ENCODE data around the gene BUD13.

BUD13 gene

DNA sequence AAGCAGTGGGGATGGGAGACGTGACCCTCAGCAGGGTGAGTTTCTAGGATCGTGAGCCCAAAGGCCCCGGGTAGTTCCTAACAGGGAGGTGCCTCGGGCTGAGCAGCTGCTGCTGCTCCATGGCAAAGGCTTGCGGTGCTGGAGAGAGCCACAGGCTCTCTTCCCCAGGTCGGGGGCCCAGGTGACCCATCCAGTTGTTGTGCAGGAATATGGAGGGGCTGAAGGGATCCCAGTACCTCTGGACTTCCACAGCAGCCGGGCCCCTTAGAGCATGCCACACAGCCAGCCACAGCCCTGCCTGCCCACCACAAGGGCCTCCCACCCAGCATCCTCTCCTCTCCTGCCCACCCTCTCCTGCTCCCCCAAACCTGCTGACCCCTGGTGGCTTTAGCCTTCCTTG lies 49.3 kb downstream of the BUD13 start:
- H4K20me1 ChIP-seq (ENCODE audit: insufficient read depth, low read length, poor library complexity, severe bottlenecking) = no peaks in the 10 kb centered on the region
- TF ChIP-seq, protein P1, sequence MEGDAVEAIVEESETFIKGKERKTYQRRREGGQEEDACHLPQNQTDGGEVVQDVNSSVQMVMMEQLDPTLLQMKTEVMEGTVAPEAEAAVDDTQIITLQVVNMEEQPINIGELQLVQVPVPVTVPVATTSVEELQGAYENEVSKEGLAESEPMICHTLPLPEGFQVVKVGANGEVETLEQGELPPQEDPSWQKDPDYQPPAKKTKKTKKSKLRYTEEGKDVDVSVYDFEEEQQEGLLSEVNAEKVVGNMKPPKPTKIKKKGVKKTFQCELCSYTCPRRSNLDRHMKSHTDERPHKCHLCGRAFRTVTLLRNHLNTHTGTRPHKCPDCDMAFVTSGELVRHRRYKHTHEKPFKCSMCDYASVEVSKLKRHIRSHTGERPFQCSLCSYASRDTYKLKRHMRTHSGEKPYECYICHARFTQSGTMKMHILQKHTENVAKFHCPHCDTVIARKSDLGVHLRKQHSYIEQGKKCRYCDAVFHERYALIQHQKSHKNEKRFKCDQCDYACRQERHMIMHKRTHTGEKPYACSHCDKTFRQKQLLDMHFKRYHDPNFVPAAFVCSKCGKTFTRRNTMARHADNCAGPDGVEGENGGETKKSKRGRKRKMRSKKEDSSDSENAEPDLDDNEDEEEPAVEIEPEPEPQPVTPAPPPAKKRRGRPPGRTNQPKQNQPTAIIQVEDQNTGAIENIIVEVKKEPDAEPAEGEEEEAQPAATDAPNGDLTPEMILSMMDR (conservative IDR thresholded peaks at IDR 0.05; ENCODE audit: low read length) = no peak
- no peak for TF ChIP-seq EZH2phosphoT487 (IDR thresholded peaks at IDR 0.05; ENCODE audit: borderline replicate concordance)

DNA sequence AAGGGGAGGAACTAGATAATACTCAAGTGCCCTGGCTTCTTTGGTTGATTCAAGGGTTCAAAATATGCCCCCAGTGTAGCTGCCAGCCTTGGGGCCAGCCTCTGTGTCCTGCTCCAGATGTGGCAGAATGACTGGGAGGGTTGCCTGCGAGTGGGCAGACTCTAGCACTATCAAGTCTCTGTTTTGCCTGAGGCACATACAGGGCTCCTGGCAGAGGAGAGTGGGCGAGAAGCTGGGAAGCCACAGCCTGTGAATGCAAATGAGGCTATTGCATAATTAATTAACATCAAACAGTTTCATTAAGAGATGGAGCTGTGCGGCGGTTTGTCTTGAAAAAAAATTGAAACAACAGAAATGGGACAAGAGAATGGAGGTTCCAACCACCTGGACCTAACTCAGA lies 50.8 kb downstream of the BUD13 start:
- TF ChIP-seq, protein P1 (conservative IDR thresholded peaks at IDR 0.05; ENCODE audit: low read length) = no peak
- TF ChIP-seq EZH2phosphoT487 (IDR thresholded peaks at IDR 0.05; ENCODE audit: borderline replicate concordance) = no peak
- Histone ChIP-seq H2AFZ (ENCODE audit: low read length) (no peak overlapping the region), H3K9me3 (ENCODE audit: insufficient read depth, low read depth, low read length) (no peaks in the 10 kb centered on the region), H3K9me2 (replicated peaks; ENCODE audit: low read depth, low read length) (no peaks in the 10 kb centered on the region), H3K79me2 (ENCODE audit: insufficient read depth, low read length) (no peaks in the 10 kb centered on the region), H4K20me1 (ENCODE audit: insufficient read depth, low read length, poor library complexity, severe bottlenecking) (no peaks in the 10 kb centered on the region), H3K4me1 (ENCODE audit: insufficient read depth, low read length, poor library complexity, severe bottlenecking) (no peaks in the 10 kb centered on the region), H3K36me3 (ENCODE audit: insufficient read depth, low read length) (no peaks in the 10 kb centered on the region), H3K4me3 (ENCODE audit: low read length, poor library complexity, severe bottlenecking) (no peak overlapping the region), H3F3A (ENCODE audit: low read depth) (no peaks in the 10 kb centered on the region), H3K9ac (ENCODE audit: low read depth, low read length, poor library complexity, severe bottlenecking) (no peak overlapping the region), H3K4me2 (ENCODE audit: low read depth, low read length, poor library complexity, severe bottlenecking) (no peak overlapping the region), H3K27me3 (ENCODE audit: insufficient read depth, low read length, poor library complexity, severe bottlenecking) (no peaks in the 10 kb centered on the region)

More for the DNA sequence above, 49.3 kb downstream of the BUD13 start:
- Histone ChIP-seq H3K9ac (ENCODE audit: low read depth, low read length, poor library complexity, severe bottlenecking) (no peak overlapping the region), H3F3A (ENCODE audit: low read depth) (no peaks in the 10 kb centered on the region), H3K36me3 (ENCODE audit: insufficient read depth, low read length) (no peaks in the 10 kb centered on the region), H3K9me3 (ENCODE audit: insufficient read depth, low read depth, low read length) (no peaks in the 10 kb centered on the region), H3K4me2 (ENCODE audit: low read depth, low read length, poor library complexity, severe bottlenecking) (no peak overlapping the region), H3K9me2 (replicated peaks; ENCODE audit: low read depth, low read length) (no peaks in the 10 kb centered on the region), H3K79me2 (ENCODE audit: insufficient read depth, low read length) (no peaks in the 10 kb centered on the region), H3K4me1 (ENCODE audit: insufficient read depth, low read length, poor library complexity, severe bottlenecking) (no peaks in the 10 kb centered on the region), H3K4me3 (ENCODE audit: low read length, poor library complexity, severe bottlenecking) (no peak overlapping the region), H2AFZ (ENCODE audit: low read length) (no peak overlapping the region), H3K27me3 (ENCODE audit: insufficient read depth, low read length, poor library complexity, severe bottlenecking) (no peaks in the 10 kb centered on the region)

DNA sequence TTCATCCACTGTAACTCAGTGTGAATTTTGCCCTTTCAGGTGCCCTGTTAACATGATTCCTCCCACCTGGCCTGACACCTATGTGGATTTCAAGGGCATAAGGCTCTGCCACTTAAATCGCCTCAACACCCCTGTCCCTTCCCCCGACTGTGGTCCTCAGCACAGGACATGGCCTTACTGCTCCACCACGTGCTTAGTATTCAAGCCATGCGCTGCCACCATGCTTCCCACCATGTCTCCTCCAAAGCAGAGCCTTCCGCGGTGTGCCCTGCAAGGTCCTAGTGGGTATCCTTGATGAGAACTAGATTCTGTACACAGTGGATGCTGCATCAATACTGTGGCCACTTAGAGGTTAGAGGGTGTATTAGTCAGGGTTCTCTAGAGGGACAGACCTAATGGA lies 51.9 kb downstream of the BUD13 start:
- H3K79me2 ChIP-seq (ENCODE audit: insufficient read depth, low read length) = no peaks in the 10 kb centered on the region
- H2AFZ ChIP-seq (ENCODE audit: low read length) = no peak overlapping the region
- H3K27me3 ChIP-seq (ENCODE audit: insufficient read depth, low read length, poor library complexity, severe bottlenecking) = no peaks in the 10 kb centered on the region
- no peaks in the 10 kb centered on the region for H3K9me3 ChIP-seq (ENCODE audit: insufficient read depth, low read depth, low read length)
- no peak overlapping the region for H3K9ac ChIP-seq (ENCODE audit: low read depth, low read length, poor library complexity, severe bottlenecking)
- H3K4me1 ChIP-seq (ENCODE audit: insufficient read depth, low read length, poor library complexity, severe bottlenecking) = no peaks in the 10 kb centered on the region
- H3K9me2 ChIP-seq (replicated peaks; ENCODE audit: low read depth, low read length) = no peaks in the 10 kb centered on the region
- no peaks in the 10 kb centered on the region for H3K36me3 ChIP-seq (ENCODE audit: insufficient read depth, low read length)
- no peak overlapping the region for H3K4me2 ChIP-seq (ENCODE audit: low read depth, low read length, poor library complexity, severe bottlenecking)
- TF ChIP-seq, protein P1 (conservative IDR thresholded peaks at IDR 0.05; ENCODE audit: low read length) = no peak
- no peak for TF ChIP-seq EZH2phosphoT487 (IDR thresholded peaks at IDR 0.05; ENCODE audit: borderline replicate concordance)
- no peaks in the 10 kb centered on the region for H4K20me1 ChIP-seq (ENCODE audit: insufficient read depth, low read length, poor library complexity, severe bottlenecking)
- no peaks in the 10 kb centered on the region for H3F3A ChIP-seq (ENCODE audit: low read depth)
- H3K4me3 ChIP-seq (ENCODE audit: low read length, poor library complexity, severe bottlenecking) = no peak overlapping the region
